CD4-positive, alpha-beta memory T cell (primary cell): ENCODE measurements around the gene PIP5K1C. TPM values are rescaled to one million over a fixed set of nuclear protein-coding genes. Genes with fewer than 3 reads are reported as not detected.

Source experiments
- CTCF ChIA-PET: fragments of 350-600 bp; sonication (Branson Sonifier 250); formaldehyde crosslinking; loops from one replicate; lab custom pipeline; 2021; ENCODE audit warnings: inconsistent platforms; ENCODE audit not compliant: partially characterized antibody; lab: Charles Lee
- POLR2A ChIA-PET: fragments of 350-600 bp; sonication (Branson Sonifier 250); formaldehyde crosslinking; loops from one replicate; lab custom pipeline; 2021; ENCODE audit not compliant: partially characterized antibody; lab: Charles Lee
- DNase-seq, 5 donors: peaks; one replicate each; pipeline versions ENCODE4 v3.0.0 to v3.0.0-alpha.2; 2020 to 2022; ENCODE audit warnings: mixed read lengths in 1 of 5
- H3K27ac ChIP-seq: one replicate; pipeline ENCODE4 v1.7.0; 2013; ENCODE audit warnings: low read depth, low read length
- H3K27me3 ChIP-seq: 2 replicates; pipeline ENCODE4 v1.7.0; 2013; ENCODE audit warnings: mild to moderate bottlenecking, low read length, moderate library complexity; ENCODE audit not compliant: insufficient read depth
- H3K36me3 ChIP-seq: 2 replicates; pipeline ENCODE4 v1.7.0; 2013; ENCODE audit warnings: mild to moderate bottlenecking, low read length, moderate library complexity; ENCODE audit not compliant: insufficient read depth
- H3K4me1 ChIP-seq: 2 replicates; pipeline ENCODE4 v1.7.0; 2013; ENCODE audit warnings: mild to moderate bottlenecking, low read length, moderate library complexity; ENCODE audit not compliant: insufficient read depth
- H3K4me3 ChIP-seq, 2 donors: one replicate each; pipeline ENCODE4 v1.7.0; 2013; ENCODE audit warnings: low read length in 2 of 2, mild to moderate bottlenecking in 1 of 2
- H3K9me3 ChIP-seq, 2 donors: one replicate each; pipeline ENCODE4 v1.7.0; 2013; ENCODE audit warnings: low read length in 2 of 2, control low read depth in 1 of 2; ENCODE audit not compliant: control insufficient read depth in 1 of 2
- H3K27ac Mint-ChIP-seq, 7 donors: one replicate each; pipeline ENCODE4 v1.8.0; 2020 to 2021; ENCODE audit warnings: mixed read lengths in 7 of 7, mild to moderate bottlenecking in 6 of 7, inconsistent platforms in 3 of 7, moderate library complexity in 3 of 7
- H3K27me3 Mint-ChIP-seq, 2 donors: one replicate each; pipeline ENCODE4 v1.8.0; 2020 to 2021; ENCODE audit warnings: mixed read lengths in 2 of 2
- H3K36me3 Mint-ChIP-seq, 2 donors: one replicate each; pipeline ENCODE4 v1.8.0; 2020 to 2021; ENCODE audit warnings: mixed read lengths in 2 of 2, inconsistent platforms in 1 of 2, mild to moderate bottlenecking in 1 of 2
- H3K4me1 Mint-ChIP-seq, 4 donors: one replicate each; pipeline ENCODE4 v1.8.0; 2020 to 2021; ENCODE audit warnings: mixed read lengths in 4 of 4, mild to moderate bottlenecking in 1 of 4
- H3K4me3 Mint-ChIP-seq, 8 donors: one replicate each; pipeline ENCODE4 v1.8.0; 2020 to 2021; ENCODE audit warnings: mixed read lengths in 8 of 8, mild to moderate bottlenecking in 7 of 8, moderate library complexity in 6 of 8, inconsistent platforms in 3 of 8
- H3K9me3 Mint-ChIP-seq, 8 donors: one replicate each; pipeline ENCODE4 v1.8.0; 2020 to 2021; ENCODE audit warnings: mixed read lengths in 8 of 8, mild to moderate bottlenecking in 5 of 8, inconsistent platforms in 3 of 8, moderate library complexity in 1 of 8
- intact Hi-C: fragments of 100-400 bp; cut with micrococcal nuclease; formaldehyde crosslinking; loops from one replicate; pipeline ENCODE4 v1.15.1; 2023
- polyA plus RNA-seq, 2 donors: library from polyadenylated mRNA; unstranded; fragments of 300-500 nt; fragmentation: Illumina TruSeq; gene quantifications; one replicate each; pipeline ENCODE4 v1.2.3, GENCODE V29; 2021
- total RNA-seq, 2 experiments: library from RNA; stranded (reverse); gene quantifications; one replicate each; pipeline ENCODE4 v1.2.3, GENCODE V29; 2021

Gene PIP5K1C
- total and polyA plus RNA-seq, 4 experiments from 2014 or later, result 1.7 to 29.7 (median 23.7) TPM

- CTCF ChIA-PET, result no interaction called here
- H3K27ac ChIP-seq, result no peak overlapping the region
- Mint-ChIP-seq H3K27me3 (no peaks in the 10 kb centered on the region), H3K36me3 (peaks cover 14 to 19% of the 10 kb centered on the region in 2 donors), H3K27ac (peak overlapping the region in 2 of 7 donors; percentile 15 to 66), H3K4me1 (no peaks in the 10 kb centered on the region), H3K4me3 (no peak overlapping the region), H3K9me3 (no peaks in the 10 kb centered on the region)
- DNase-seq, result no peak
- no peaks in the 10 kb centered on the region for H3K27me3 ChIP-seq
- no peaks in the 10 kb centered on the region for H3K9me3 ChIP-seq
- H3K36me3 ChIP-seq, result no peaks in the 10 kb centered on the region
- intact Hi-C loops, result no loop called here
- no peak overlapping the region for H3K4me3 ChIP-seq
- POLR2A ChIA-PET, result no interaction called here
- H3K4me1 ChIP-seq, result no peaks in the 10 kb centered on the region
Measured at GRCh38 chr19:3639479-3639878, 60.8 kb downstream of the PIP5K1C start.

GRCh38 chr19:3638208-3639193 is 61.8 kb downstream of the PIP5K1C start:
- Histone ChIP-seq H3K4me3 (no peak overlapping the region), H3K27me3 (no peaks in the 10 kb centered on the region), H3K27ac (no peak overlapping the region), H3K36me3 (no peaks in the 10 kb centered on the region), H3K9me3 (no peaks in the 10 kb centered on the region), H3K4me1 (no peaks in the 10 kb centered on the region)
- no peak overlapping the region for H3K4me3 Mint-ChIP-seq
- CTCF ChIA-PET, result no interaction called here
- no peaks in the 10 kb centered on the region for H3K27me3 Mint-ChIP-seq
- no peak for DNase-seq
- H3K27ac Mint-ChIP-seq, result no peak overlapping the region
- intact Hi-C loops, result no loop called here
- no peaks in the 10 kb centered on the region for H3K9me3 Mint-ChIP-seq
- POLR2A ChIA-PET, result no interaction called here
- peaks cover 15 to 19% of the 10 kb centered on the region in 2 donors for H3K36me3 Mint-ChIP-seq
- no peaks in the 10 kb centered on the region for H3K4me1 Mint-ChIP-seq

GRCh38 chr19:3637621-3638020 is 62.6 kb downstream of the PIP5K1C start:
- no peaks in the 10 kb centered on the region for H3K9me3 Mint-ChIP-seq
- Histone ChIP-seq H3K36me3 (no peaks in the 10 kb centered on the region), H3K9me3 (no peaks in the 10 kb centered on the region), H3K4me1 (no peaks in the 10 kb centered on the region), H3K27me3 (no peaks in the 10 kb centered on the region), H3K4me3 (no peak overlapping the region), H3K27ac (no peak overlapping the region)
- no peak overlapping the region for H3K4me3 Mint-ChIP-seq
- no peak for DNase-seq
- no peak overlapping the region for H3K27ac Mint-ChIP-seq
- POLR2A ChIA-PET, result no interaction called here
- CTCF ChIA-PET, result no interaction called here
- intact Hi-C loops, result no loop called here
- peaks cover 15 to 18% of the 10 kb centered on the region in 2 donors for H3K36me3 Mint-ChIP-seq
- H3K4me1 Mint-ChIP-seq, result no peaks in the 10 kb centered on the region
- H3K27me3 Mint-ChIP-seq, result no peaks in the 10 kb centered on the region

GRCh38 chr19:3636962-3637361 is 63.3 kb downstream of the PIP5K1C start:
- intact Hi-C loops, result no loop called here
- H3K36me3 Mint-ChIP-seq, result peaks cover 14 to 15% of the 10 kb centered on the region in 2 donors
- ChIA-PET POLR2A (interaction anchor here (0.5 kb wide), 1 partner anchor 350 kb away, joined by 3 read pairs; no protein-coding TSS in a partner anchor), CTCF (no interaction called here)
- no peak overlapping the region for H3K27ac ChIP-seq
- no peaks in the 10 kb centered on the region for H3K9me3 Mint-ChIP-seq
- H3K27me3 ChIP-seq, result no peaks in the 10 kb centered on the region
- no peaks in the 10 kb centered on the region for H3K9me3 ChIP-seq
- no peaks in the 10 kb centered on the region for H3K36me3 ChIP-seq
- no peaks in the 10 kb centered on the region for H3K27me3 Mint-ChIP-seq
- no peak overlapping the region for H3K4me3 ChIP-seq
- no peak overlapping the region for H3K27ac Mint-ChIP-seq
- H3K4me1 ChIP-seq, result no peaks in the 10 kb centered on the region
- no peak overlapping the region for H3K4me3 Mint-ChIP-seq
- no peak for DNase-seq
- H3K4me1 Mint-ChIP-seq, result no peaks in the 10 kb centered on the region

- H3K4me1 Mint-ChIP-seq, result no peaks in the 10 kb centered on the region
- DNase-seq, result no peak
- H3K27ac ChIP-seq, result no peak overlapping the region
- peak overlapping the region in 1 of 7 donors; percentile 79 for H3K27ac Mint-ChIP-seq
- H3K27me3 ChIP-seq, result no peaks in the 10 kb centered on the region
- H3K36me3 Mint-ChIP-seq, result peaks cover 14 to 15% of the 10 kb centered on the region in 2 donors
- no peaks in the 10 kb centered on the region for H3K9me3 ChIP-seq
- H3K27me3 Mint-ChIP-seq, result no peaks in the 10 kb centered on the region
- H3K4me3 Mint-ChIP-seq, result no peak overlapping the region
- no peaks in the 10 kb centered on the region for H3K9me3 Mint-ChIP-seq
- intact Hi-C loops, result no loop called here
- ChIA-PET POLR2A (interaction anchor here (0.5 kb wide), 1 partner anchor 351 kb away, joined by 3 read pairs; no protein-coding TSS in a partner anchor), CTCF (no interaction called here)
- H3K4me1 ChIP-seq, result no peaks in the 10 kb centered on the region
- H3K36me3 ChIP-seq, result no peaks in the 10 kb centered on the region
- H3K4me3 ChIP-seq, result no peak overlapping the region
Measured at GRCh38 chr19:3636506-3636905, 63.8 kb downstream of the PIP5K1C start.

GRCh38 chr19:3634496-3635045 is 65.7 kb downstream of the PIP5K1C start:
- H3K9me3 ChIP-seq, result no peaks in the 10 kb centered on the region
- Mint-ChIP-seq H3K27ac (peak overlapping the region in 1 of 7 donors; percentile 68), H3K4me3 (no peak overlapping the region)

GRCh38 chr19:3633559-3633988 is 66.7 kb downstream of the PIP5K1C start:
- no peak overlapping the region for H3K4me3 ChIP-seq
- Mint-ChIP-seq H3K9me3 (no peaks in the 10 kb centered on the region), H3K36me3 (peaks cover 5 to 7% of the 10 kb centered on the region in 2 donors), H3K27me3 (no peaks in the 10 kb centered on the region), H3K27ac (no peak overlapping the region), H3K4me1 (peaks cover 0 to 2% (median 0%) of the 10 kb centered on the region in 4 donors), H3K4me3 (no peak overlapping the region)
- no peaks in the 10 kb centered on the region for H3K9me3 ChIP-seq
- intact Hi-C loops, result no loop called here
- DNase-seq, result peak in 1 of 5 donors; percentile 26
- no peaks in the 10 kb centered on the region for H3K4me1 ChIP-seq
- ChIA-PET CTCF (no interaction called here), POLR2A (no interaction called here)
- no peaks in the 10 kb centered on the region for H3K36me3 ChIP-seq
- no peaks in the 10 kb centered on the region for H3K27me3 ChIP-seq
- no peak overlapping the region for H3K27ac ChIP-seq

More at GRCh38 chr19:3634496-3635045, 65.7 kb downstream of the PIP5K1C start:
- Mint-ChIP-seq H3K9me3 (no peaks in the 10 kb centered on the region), H3K4me1 (peaks cover 0 to 2% (median 0%) of the 10 kb centered on the region in 4 donors), H3K27me3 (no peaks in the 10 kb centered on the region), H3K36me3 (peaks cover 9 to 11% of the 10 kb centered on the region in 2 donors)
- ChIA-PET POLR2A (no interaction called here), CTCF (no interaction called here)
- Histone ChIP-seq H3K27ac (no peak overlapping the region), H3K4me1 (no peaks in the 10 kb centered on the region), H3K4me3 (no peak overlapping the region), H3K36me3 (no peaks in the 10 kb centered on the region), H3K27me3 (no peaks in the 10 kb centered on the region)
- intact Hi-C loops, result no loop called here
- DNase-seq, result peak in 1 of 5 donors; percentile 27
